HEK293 (cell line): ENCODE results near the gene FGR.

Experiments
- KLF16 ChIP-seq: fragments of 450-650 bp; formaldehyde crosslinking; IDR thresholded peaks from 2 replicates; pipeline ENCODE4 v1.5.1; 2017; ENCODE audit warnings: missing biosample characterization, missing genetic modification characterization
- KLF9 ChIP-seq: fragments of 450-650 bp; formaldehyde crosslinking; IDR thresholded peaks from 2 replicates; pipeline ENCODE4 v1.5.1; 2016; ENCODE audit warnings: missing biosample characterization, missing genetic modification characterization, low read depth
- OVOL3 ChIP-seq: fragments of 450-650 bp; formaldehyde crosslinking; IDR thresholded peaks from 2 replicates; pipeline ENCODE4 v1.5.1; 2016; ENCODE audit warnings: missing biosample characterization, missing genetic modification characterization
- ZBTB17 ChIP-seq: fragments of 450-650 bp; formaldehyde crosslinking; IDR thresholded peaks from 2 replicates; pipeline ENCODE4 v1.5.1; 2016; ENCODE audit warnings: missing biosample characterization, missing genetic modification characterization
- ZIC2 ChIP-seq: fragments of 450-650 bp; formaldehyde crosslinking; IDR thresholded peaks from 2 replicates; pipeline ENCODE4 v1.5.1; 2016; ENCODE audit warnings: missing biosample characterization, missing genetic modification characterization
- ZNF2 ChIP-seq: fragments of 450-650 bp; formaldehyde crosslinking; IDR thresholded peaks from 2 replicates; pipeline ENCODE4 v1.5.1; 2016; ENCODE audit warnings: missing biosample characterization, missing genetic modification characterization
- ZNF223 ChIP-seq: fragments of 450-650 bp; formaldehyde crosslinking; IDR thresholded peaks from 2 replicates; pipeline ENCODE4 v1.5.1; 2016; ENCODE audit warnings: missing biosample characterization, missing genetic modification characterization
- ZNF391 ChIP-seq: fragments of 450-650 bp; formaldehyde crosslinking; IDR thresholded peaks from 2 replicates; pipeline ENCODE4 v1.5.1; 2016; ENCODE audit warnings: low read depth, missing biosample characterization, missing genetic modification characterization, borderline replicate concordance
- ZNF48 ChIP-seq: fragments of 450-650 bp; formaldehyde crosslinking; IDR thresholded peaks from 2 replicates; pipeline ENCODE4 v1.5.1; 2016; ENCODE audit warnings: missing biosample characterization, missing genetic modification characterization
- ZNF660 ChIP-seq: fragments of 450-650 bp; IDR thresholded peaks from 2 replicates; pipeline ENCODE4 v1.5.1; 2018; ENCODE audit warnings: missing biosample characterization, mild to moderate bottlenecking, missing genetic modification characterization
- ZNF677 ChIP-seq: fragments of 450-650 bp; IDR thresholded peaks from 2 replicates; pipeline ENCODE4 v1.5.0; 2018; ENCODE audit warnings: missing biosample characterization, mild to moderate bottlenecking, missing genetic modification characterization, moderate library complexity
- ZNF785 ChIP-seq: fragments of 450-650 bp; formaldehyde crosslinking; IDR thresholded peaks from 2 replicates; pipeline ENCODE4 v1.5.1; 2016; ENCODE audit warnings: missing biosample characterization, missing genetic modification characterization
- ZNF791 ChIP-seq: fragments of 450-650 bp; formaldehyde crosslinking; IDR thresholded peaks from 2 replicates; pipeline ENCODE4 v1.5.1; 2016; ENCODE audit warnings: missing biosample characterization, missing genetic modification characterization
- ZNF843 ChIP-seq: fragments of 450-650 bp; formaldehyde crosslinking; IDR thresholded peaks from 2 replicates; pipeline ENCODE4 v1.5.1; 2016; ENCODE audit warnings: missing biosample characterization, missing genetic modification characterization
- ZXDB ChIP-seq: fragments of 450-650 bp; formaldehyde crosslinking; IDR thresholded peaks from 2 replicates; pipeline ENCODE4 v1.5.1; 2016; ENCODE audit warnings: missing biosample characterization, missing genetic modification characterization
- TF ChIP-seq, protein P1 (sequence below): fragments of 450-650 bp; formaldehyde crosslinking; IDR thresholded peaks from 2 replicates; pipeline ENCODE4 v1.5.1; 2016; ENCODE audit warnings: missing biosample characterization, missing genetic modification characterization
- TF ChIP-seq, protein P2 (sequence below): fragments of 450-650 bp; formaldehyde crosslinking; IDR thresholded peaks from 2 replicates; pipeline ENCODE4 v1.5.1; 2016; ENCODE audit warnings: missing biosample characterization, missing genetic modification characterization
- TF ChIP-seq, protein P3 (sequence below): fragments of 450-650 bp; formaldehyde crosslinking; IDR thresholded peaks from 2 replicates; pipeline ENCODE4 v1.5.1; 2016; ENCODE audit warnings: missing biosample characterization, missing genetic modification characterization
- TF ChIP-seq, protein P4 (sequence below): fragments of 450-650 bp; IDR thresholded peaks from 2 replicates; pipeline ENCODE4 v1.5.1; 2018; ENCODE audit warnings: missing biosample characterization, mild to moderate bottlenecking, missing genetic modification characterization
- TF ChIP-seq, protein P5 (sequence below): fragments of 450-650 bp; formaldehyde crosslinking; optimal IDR thresholded peaks from 2 replicates; pipeline ENCODE3; 2016; ENCODE audit warnings: missing biosample characterization, mild to moderate bottlenecking, missing genetic modification characterization
- TF ChIP-seq, protein P6 (sequence below): fragments of 450-650 bp; formaldehyde crosslinking; IDR thresholded peaks from 2 replicates; pipeline ENCODE4 v1.5.1; 2016; ENCODE audit warnings: missing biosample characterization, missing genetic modification characterization, low read depth
- TF ChIP-seq, protein P7 (sequence below): fragments of 450-650 bp; formaldehyde crosslinking; IDR thresholded peaks from 2 replicates; pipeline ENCODE4 v1.5.1; 2017; ENCODE audit warnings: missing biosample characterization, missing genetic modification characterization

Gene FGR

DNA sequence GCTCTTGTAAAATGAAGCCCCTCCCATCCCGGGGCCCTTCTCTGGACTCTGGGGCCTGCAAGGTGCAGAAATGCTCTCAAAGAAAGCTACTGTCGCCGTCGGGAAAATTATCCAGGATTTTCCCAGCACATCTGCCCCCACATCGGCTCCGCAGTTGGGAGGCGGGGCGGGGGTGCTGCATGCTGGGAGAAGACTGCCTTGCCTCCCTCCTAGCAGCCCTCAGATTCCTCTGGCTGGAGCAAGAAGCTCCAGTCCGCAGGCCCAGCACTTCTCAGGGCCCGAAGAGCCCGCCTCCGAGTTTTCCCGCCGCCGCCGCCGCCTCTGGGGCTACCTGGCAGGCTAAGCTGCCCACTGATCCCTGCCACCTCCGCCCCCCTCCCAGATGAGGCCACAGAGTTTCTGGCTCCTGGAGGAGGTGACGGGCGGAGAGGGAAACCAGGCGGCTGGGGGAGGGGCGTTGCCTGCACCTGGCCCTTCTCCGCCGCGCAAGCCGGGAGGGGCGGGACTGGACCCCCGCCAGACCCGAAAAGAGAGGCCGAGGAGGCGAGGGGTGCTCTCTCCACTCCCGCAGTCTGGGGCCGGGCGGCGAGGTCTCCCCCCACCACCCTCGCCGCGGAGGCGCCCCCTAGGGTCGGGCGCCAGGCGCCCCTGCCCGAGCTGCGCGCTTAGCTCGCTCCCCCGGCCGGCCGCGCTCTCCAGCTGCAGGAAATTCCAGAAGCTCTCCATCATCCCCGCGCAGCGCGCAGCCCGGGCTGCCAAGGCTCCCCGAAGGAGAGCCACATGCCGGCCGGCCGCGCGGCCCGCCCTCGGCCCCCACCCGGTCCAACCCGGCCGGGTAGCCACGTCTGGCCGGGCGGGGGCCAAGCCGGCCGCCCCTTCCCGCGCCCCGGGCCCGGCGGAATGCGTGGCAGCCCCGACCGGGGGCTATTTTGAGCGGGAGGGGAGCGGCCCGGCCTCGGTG lies 59.8 kb downstream of the FGR start (continued):
- TF ChIP-seq KLF9 (tag by site-specific recombination) = peak; percentile 77
- 0 out of 2 replicates have a peak, but pooled peaks have one; percentile 32 for TF ChIP-seq ZNF843 (tag by site-specific recombination)
- peak; percentile 76 for TF ChIP-seq ZNF2 (tag by site-specific recombination)
- TF ChIP-seq, protein P1, sequence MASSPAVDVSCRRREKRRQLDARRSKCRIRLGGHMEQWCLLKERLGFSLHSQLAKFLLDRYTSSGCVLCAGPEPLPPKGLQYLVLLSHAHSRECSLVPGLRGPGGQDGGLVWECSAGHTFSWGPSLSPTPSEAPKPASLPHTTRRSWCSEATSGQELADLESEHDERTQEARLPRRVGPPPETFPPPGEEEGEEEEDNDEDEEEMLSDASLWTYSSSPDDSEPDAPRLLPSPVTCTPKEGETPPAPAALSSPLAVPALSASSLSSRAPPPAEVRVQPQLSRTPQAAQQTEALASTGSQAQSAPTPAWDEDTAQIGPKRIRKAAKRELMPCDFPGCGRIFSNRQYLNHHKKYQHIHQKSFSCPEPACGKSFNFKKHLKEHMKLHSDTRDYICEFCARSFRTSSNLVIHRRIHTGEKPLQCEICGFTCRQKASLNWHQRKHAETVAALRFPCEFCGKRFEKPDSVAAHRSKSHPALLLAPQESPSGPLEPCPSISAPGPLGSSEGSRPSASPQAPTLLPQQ = peak; percentile 73
- peak; percentile 78 for TF ChIP-seq ZXDB (tag by site-specific recombination)
- TF ChIP-seq ZBTB17 (tag by site-specific recombination) = peak; percentile 85
- TF ChIP-seq ZNF48 (tag by site-specific recombination) = no peak
- TF ChIP-seq, protein P2, sequence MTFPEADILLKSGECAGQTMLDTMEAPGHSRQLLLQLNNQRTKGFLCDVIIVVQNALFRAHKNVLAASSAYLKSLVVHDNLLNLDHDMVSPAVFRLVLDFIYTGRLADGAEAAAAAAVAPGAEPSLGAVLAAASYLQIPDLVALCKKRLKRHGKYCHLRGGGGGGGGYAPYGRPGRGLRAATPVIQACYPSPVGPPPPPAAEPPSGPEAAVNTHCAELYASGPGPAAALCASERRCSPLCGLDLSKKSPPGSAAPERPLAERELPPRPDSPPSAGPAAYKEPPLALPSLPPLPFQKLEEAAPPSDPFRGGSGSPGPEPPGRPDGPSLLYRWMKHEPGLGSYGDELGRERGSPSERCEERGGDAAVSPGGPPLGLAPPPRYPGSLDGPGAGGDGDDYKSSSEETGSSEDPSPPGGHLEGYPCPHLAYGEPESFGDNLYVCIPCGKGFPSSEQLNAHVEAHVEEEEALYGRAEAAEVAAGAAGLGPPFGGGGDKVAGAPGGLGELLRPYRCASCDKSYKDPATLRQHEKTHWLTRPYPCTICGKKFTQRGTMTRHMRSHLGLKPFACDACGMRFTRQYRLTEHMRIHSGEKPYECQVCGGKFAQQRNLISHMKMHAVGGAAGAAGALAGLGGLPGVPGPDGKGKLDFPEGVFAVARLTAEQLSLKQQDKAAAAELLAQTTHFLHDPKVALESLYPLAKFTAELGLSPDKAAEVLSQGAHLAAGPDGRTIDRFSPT (tag by site-specific recombination) = peak; percentile 55; the same call in 1 of the 2 replicates
- TF ChIP-seq ZNF391 (tag by site-specific recombination) = peak; percentile 72; the same call in 1 of the 2 replicates
- TF ChIP-seq, protein P3, sequence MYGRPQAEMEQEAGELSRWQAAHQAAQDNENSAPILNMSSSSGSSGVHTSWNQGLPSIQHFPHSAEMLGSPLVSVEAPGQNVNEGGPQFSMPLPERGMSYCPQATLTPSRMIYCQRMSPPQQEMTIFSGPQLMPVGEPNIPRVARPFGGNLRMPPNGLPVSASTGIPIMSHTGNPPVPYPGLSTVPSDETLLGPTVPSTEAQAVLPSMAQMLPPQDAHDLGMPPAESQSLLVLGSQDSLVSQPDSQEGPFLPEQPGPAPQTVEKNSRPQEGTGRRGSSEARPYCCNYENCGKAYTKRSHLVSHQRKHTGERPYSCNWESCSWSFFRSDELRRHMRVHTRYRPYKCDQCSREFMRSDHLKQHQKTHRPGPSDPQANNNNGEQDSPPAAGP (tag by site-specific recombination) = peak; percentile 69; the same call in 1 of the 2 replicates
- peak; percentile 94 for TF ChIP-seq ZNF223 (tag by site-specific recombination)
- TF ChIP-seq OVOL3 (tag by site-specific recombination) = no peak
- TF ChIP-seq ZNF660 (tag by site-specific recombination) = peak; percentile 82
- TF ChIP-seq ZIC2 = peak; percentile 63
- 0 out of 2 replicates have a peak, but pooled peaks have one; percentile 15 for TF ChIP-seq ZNF785 (tag by site-specific recombination)
- TF ChIP-seq, protein P4, sequence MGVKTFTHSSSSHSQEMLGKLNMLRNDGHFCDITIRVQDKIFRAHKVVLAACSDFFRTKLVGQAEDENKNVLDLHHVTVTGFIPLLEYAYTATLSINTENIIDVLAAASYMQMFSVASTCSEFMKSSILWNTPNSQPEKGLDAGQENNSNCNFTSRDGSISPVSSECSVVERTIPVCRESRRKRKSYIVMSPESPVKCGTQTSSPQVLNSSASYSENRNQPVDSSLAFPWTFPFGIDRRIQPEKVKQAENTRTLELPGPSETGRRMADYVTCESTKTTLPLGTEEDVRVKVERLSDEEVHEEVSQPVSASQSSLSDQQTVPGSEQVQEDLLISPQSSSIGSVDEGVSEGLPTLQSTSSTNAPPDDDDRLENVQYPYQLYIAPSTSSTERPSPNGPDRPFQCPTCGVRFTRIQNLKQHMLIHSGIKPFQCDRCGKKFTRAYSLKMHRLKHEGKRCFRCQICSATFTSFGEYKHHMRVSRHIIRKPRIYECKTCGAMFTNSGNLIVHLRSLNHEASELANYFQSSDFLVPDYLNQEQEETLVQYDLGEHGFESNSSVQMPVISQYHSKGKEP = 0 out of 2 replicates have a peak, but pooled peaks have one; percentile 55
- TF ChIP-seq, protein P5, sequence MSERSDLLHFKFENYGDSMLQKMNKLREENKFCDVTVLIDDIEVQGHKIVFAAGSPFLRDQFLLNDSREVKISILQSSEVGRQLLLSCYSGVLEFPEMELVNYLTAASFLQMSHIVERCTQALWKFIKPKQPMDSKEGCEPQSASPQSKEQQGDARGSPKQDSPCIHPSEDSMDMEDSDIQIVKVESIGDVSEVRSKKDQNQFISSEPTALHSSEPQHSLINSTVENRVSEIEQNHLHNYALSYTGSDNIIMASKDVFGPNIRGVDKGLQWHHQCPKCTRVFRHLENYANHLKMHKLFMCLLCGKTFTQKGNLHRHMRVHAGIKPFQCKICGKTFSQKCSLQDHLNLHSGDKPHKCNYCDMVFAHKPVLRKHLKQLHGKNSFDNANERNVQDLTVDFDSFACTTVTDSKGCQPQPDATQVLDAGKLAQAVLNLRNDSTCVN (tag by site-specific recombination) = peak; percentile 77
- peak; percentile 87 for TF ChIP-seq KLF16 (tag by site-specific recombination)
- TF ChIP-seq, protein P6, sequence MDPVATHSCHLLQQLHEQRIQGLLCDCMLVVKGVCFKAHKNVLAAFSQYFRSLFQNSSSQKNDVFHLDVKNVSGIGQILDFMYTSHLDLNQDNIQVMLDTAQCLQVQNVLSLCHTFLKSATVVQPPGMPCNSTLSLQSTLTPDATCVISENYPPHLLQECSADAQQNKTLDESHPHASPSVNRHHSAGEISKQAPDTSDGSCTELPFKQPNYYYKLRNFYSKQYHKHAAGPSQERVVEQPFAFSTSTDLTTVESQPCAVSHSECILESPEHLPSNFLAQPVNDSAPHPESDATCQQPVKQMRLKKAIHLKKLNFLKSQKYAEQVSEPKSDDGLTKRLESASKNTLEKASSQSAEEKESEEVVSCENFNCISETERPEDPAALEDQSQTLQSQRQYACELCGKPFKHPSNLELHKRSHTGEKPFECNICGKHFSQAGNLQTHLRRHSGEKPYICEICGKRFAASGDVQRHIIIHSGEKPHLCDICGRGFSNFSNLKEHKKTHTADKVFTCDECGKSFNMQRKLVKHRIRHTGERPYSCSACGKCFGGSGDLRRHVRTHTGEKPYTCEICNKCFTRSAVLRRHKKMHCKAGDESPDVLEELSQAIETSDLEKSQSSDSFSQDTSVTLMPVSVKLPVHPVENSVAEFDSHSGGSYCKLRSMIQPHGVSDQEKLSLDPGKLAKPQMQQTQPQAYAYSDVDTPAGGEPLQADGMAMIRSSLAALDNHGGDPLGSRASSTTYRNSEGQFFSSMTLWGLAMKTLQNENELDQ = no peak
- TF ChIP-seq, protein P7, sequence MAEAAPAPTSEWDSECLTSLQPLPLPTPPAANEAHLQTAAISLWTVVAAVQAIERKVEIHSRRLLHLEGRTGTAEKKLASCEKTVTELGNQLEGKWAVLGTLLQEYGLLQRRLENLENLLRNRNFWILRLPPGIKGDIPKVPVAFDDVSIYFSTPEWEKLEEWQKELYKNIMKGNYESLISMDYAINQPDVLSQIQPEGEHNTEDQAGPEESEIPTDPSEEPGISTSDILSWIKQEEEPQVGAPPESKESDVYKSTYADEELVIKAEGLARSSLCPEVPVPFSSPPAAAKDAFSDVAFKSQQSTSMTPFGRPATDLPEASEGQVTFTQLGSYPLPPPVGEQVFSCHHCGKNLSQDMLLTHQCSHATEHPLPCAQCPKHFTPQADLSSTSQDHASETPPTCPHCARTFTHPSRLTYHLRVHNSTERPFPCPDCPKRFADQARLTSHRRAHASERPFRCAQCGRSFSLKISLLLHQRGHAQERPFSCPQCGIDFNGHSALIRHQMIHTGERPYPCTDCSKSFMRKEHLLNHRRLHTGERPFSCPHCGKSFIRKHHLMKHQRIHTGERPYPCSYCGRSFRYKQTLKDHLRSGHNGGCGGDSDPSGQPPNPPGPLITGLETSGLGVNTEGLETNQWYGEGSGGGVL (tag by site-specific recombination) = peak; percentile 99
- TF ChIP-seq ZNF791 (tag by site-specific recombination) = no peak
- no peak for TF ChIP-seq ZNF677
